ENCODE data around the gene SS18L1.

SS18L1 gene

DNA sequence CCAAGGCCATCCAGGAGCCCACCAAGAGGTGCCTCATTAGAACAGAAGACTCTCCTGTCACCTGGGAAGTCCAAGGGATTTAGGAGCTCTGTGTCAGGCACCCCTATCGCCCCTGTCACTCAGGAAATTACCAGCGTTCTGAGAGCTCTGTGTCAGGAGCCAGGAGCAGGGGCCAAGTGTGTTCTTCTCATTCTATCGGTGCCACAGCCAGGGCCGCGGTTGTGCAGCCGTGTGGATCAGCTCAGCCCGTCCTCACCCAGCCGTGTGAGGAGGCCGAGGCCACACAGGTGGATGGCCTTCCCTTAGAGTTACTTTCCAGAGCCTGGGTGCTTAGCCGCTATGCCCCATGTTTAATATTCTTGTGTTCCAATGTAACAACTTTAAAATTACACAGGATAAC, 49.1 kb downstream of the SS18L1 start:
- Mint-ChIP-seq H3K9me3 (no peaks in the 10 kb centered on the region), H3K4me1 (ENCODE audit: low read depth) (no peaks in the 10 kb centered on the region), H3K27ac (no peak overlapping the region), H3K36me3 (ENCODE audit: low read depth) (peaks cover 14% of the 10 kb centered on the region), H3K4me3 (no peak overlapping the region), H3K27me3 (ENCODE audit: low read depth) (no peaks in the 10 kb centered on the region)

DNA sequence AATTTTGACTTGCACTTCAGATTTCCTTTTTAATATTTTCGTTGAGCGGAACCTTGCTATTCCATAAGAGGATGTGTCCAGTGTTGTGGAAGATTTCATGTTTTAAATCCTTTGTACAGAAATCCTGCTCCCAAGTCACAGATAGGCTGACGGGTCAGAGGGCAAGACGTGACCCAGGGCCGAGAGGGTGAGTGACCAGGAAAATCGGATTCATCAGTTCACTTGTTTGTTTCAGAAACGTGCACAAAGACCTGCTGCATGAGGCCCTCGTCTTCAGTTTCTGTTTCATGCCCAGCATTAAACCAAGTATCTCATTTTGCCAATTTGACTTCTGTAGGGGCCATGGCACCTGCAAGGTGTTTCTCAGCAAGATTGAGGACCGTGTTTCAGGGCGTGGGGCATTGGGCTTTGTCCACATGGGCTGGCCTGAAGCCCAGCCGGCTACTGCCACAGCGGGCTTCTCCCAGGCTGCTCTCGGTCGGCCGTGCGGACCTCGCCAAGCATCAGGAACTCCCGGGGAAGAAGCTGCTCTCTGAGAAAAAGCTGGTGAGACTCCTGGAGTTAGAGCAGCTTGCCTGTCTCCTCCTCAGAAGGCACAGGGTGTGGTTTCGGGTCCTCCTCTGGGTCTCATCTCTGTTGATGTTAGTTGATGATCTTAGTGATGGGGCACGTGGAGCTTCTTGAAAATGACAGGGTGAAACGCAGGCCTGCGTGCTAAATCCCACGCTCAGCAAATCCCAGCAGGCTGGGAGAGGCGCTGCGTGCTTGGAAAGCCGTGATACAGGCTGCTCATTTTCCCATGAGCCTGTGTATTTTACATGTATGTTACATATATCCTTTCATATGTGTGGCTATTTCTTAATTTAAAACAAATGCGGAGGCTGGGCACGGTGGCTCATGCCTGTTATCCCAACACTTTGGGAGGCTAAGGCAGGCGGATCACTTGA, 49.8 kb downstream of the SS18L1 start:
- H3K27ac Mint-ChIP-seq, result no peak overlapping the region
- H3K36me3 Mint-ChIP-seq (ENCODE audit: low read depth), result peaks cover 14% of the 10 kb centered on the region
- H3K4me3 Mint-ChIP-seq, result no peak overlapping the region
- no peaks in the 10 kb centered on the region for H3K4me1 Mint-ChIP-seq (ENCODE audit: low read depth)
- H3K27me3 Mint-ChIP-seq (ENCODE audit: low read depth), result no peaks in the 10 kb centered on the region
- H3K9me3 Mint-ChIP-seq, result no peaks in the 10 kb centered on the region

- Mint-ChIP-seq H3K9me3 (no peaks in the 10 kb centered on the region), H3K27me3 (ENCODE audit: low read depth) (no peaks in the 10 kb centered on the region), H3K4me3 (no peak overlapping the region), H3K27ac (no peak overlapping the region), H3K36me3 (ENCODE audit: low read depth) (peaks cover 24% of the 10 kb centered on the region), H3K4me1 (ENCODE audit: low read depth) (no peaks in the 10 kb centered on the region)
Measured at GRCh38 chr20:62195075-62195405, 51.5 kb downstream of the SS18L1 start.

GRCh38 chr20:62195736-62196135, 52.2 kb downstream of the SS18L1 start:
- Mint-ChIP-seq H3K4me3 (no peak overlapping the region), H3K4me1 (ENCODE audit: low read depth) (no peaks in the 10 kb centered on the region), H3K27me3 (ENCODE audit: low read depth) (no peaks in the 10 kb centered on the region), H3K36me3 (ENCODE audit: low read depth) (peaks cover 25% of the 10 kb centered on the region), H3K9me3 (no peaks in the 10 kb centered on the region), H3K27ac (no peak overlapping the region)

GRCh38 chr20:62196286-62196685, 52.7 kb downstream of the SS18L1 start:
- peaks cover 25% of the 10 kb centered on the region for H3K36me3 Mint-ChIP-seq (ENCODE audit: low read depth)
- no peaks in the 10 kb centered on the region for H3K4me1 Mint-ChIP-seq (ENCODE audit: low read depth)
- no peaks in the 10 kb centered on the region for H3K27me3 Mint-ChIP-seq (ENCODE audit: low read depth)
- H3K9me3 Mint-ChIP-seq, result no peaks in the 10 kb centered on the region
- no peak overlapping the region for H3K27ac Mint-ChIP-seq
- H3K4me3 Mint-ChIP-seq, result no peak overlapping the region

DNA sequence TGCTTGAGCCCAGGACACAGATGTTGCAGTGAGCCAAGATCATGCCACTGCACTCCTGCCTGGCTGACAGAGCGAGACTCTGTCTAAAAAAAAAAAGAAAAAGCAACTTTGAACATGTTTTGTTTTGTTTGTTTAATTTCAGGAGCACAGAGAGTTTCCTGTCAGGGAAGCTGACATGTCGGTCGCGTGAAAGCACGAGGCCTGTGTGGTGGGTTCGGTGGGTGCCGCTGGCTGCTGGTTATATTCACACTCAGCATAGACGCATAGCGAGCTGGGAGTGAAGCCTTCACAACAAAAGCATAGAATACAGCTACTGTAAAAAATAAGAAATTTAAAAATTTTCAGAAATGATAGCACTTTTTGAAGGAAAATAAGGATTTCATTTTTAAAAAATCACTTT, 53.7 kb downstream of the SS18L1 start:
- H3K9me3 Mint-ChIP-seq, result no peaks in the 10 kb centered on the region
- H3K4me3 Mint-ChIP-seq, result no peak overlapping the region
- H3K36me3 Mint-ChIP-seq (ENCODE audit: low read depth), result peaks cover 31% of the 10 kb centered on the region
- H3K4me1 Mint-ChIP-seq (ENCODE audit: low read depth), result peaks cover 1% of the 10 kb centered on the region
- H3K27ac Mint-ChIP-seq, result no peak overlapping the region
- H3K27me3 Mint-ChIP-seq (ENCODE audit: low read depth), result no peaks in the 10 kb centered on the region

DNA sequence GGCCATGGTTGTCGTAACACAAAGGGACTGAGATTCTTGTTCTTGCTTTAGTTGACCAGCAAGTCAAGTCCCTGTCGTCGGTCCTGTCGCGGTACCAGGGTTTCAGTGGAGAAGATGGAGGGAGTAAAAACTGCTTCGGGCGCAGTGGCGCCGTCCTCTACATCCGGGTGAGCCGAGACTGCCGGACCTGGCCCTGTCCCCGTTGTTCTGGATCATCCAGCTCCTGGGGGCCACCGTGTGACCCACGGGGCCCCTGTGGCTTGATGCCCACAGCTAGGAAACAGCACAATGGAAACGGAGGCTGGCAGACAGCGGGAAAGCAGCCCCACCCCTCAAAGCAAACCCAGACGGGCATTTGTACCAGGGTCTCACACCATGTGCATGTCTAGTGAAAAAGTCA, 54.2 kb downstream of the SS18L1 start:
- H3K27ac Mint-ChIP-seq, result no peak overlapping the region
- H3K4me1 Mint-ChIP-seq (ENCODE audit: low read depth), result peaks cover 1% of the 10 kb centered on the region
- peaks cover 31% of the 10 kb centered on the region for H3K36me3 Mint-ChIP-seq (ENCODE audit: low read depth)
- H3K9me3 Mint-ChIP-seq, result no peaks in the 10 kb centered on the region
- no peaks in the 10 kb centered on the region for H3K27me3 Mint-ChIP-seq (ENCODE audit: low read depth)
- no peak overlapping the region for H3K4me3 Mint-ChIP-seq

- no peak overlapping the region for H3K27ac Mint-ChIP-seq
- peaks cover 1% of the 10 kb centered on the region for H3K4me1 Mint-ChIP-seq (ENCODE audit: low read depth)
- no peak overlapping the region for H3K4me3 Mint-ChIP-seq
- peaks cover 31% of the 10 kb centered on the region for H3K36me3 Mint-ChIP-seq (ENCODE audit: low read depth)
- no peaks in the 10 kb centered on the region for H3K27me3 Mint-ChIP-seq (ENCODE audit: low read depth)
- no peaks in the 10 kb centered on the region for H3K9me3 Mint-ChIP-seq
Measured at GRCh38 chr20:62198496-62198895, 54.9 kb downstream of the SS18L1 start.

GRCh38 chr20:62198931-62199330, 55.4 kb downstream of the SS18L1 start:
- H3K36me3 Mint-ChIP-seq (ENCODE audit: low read depth), result peaks cover 32% of the 10 kb centered on the region
- H3K9me3 Mint-ChIP-seq, result no peaks in the 10 kb centered on the region
- no peaks in the 10 kb centered on the region for H3K27me3 Mint-ChIP-seq (ENCODE audit: low read depth)
- no peak overlapping the region for H3K4me3 Mint-ChIP-seq
- no peak overlapping the region for H3K27ac Mint-ChIP-seq
- peaks cover 1% of the 10 kb centered on the region for H3K4me1 Mint-ChIP-seq (ENCODE audit: low read depth)

GRCh38 chr20:62200491-62201172, 57.1 kb downstream of the SS18L1 start:
- Mint-ChIP-seq H3K9me3 (no peaks in the 10 kb centered on the region), H3K27ac (no peak overlapping the region), H3K36me3 (ENCODE audit: low read depth) (peaks cover 28% of the 10 kb centered on the region), H3K4me3 (no peak overlapping the region), H3K4me1 (ENCODE audit: low read depth) (peaks cover 1% of the 10 kb centered on the region), H3K27me3 (ENCODE audit: low read depth) (no peaks in the 10 kb centered on the region)

DNA sequence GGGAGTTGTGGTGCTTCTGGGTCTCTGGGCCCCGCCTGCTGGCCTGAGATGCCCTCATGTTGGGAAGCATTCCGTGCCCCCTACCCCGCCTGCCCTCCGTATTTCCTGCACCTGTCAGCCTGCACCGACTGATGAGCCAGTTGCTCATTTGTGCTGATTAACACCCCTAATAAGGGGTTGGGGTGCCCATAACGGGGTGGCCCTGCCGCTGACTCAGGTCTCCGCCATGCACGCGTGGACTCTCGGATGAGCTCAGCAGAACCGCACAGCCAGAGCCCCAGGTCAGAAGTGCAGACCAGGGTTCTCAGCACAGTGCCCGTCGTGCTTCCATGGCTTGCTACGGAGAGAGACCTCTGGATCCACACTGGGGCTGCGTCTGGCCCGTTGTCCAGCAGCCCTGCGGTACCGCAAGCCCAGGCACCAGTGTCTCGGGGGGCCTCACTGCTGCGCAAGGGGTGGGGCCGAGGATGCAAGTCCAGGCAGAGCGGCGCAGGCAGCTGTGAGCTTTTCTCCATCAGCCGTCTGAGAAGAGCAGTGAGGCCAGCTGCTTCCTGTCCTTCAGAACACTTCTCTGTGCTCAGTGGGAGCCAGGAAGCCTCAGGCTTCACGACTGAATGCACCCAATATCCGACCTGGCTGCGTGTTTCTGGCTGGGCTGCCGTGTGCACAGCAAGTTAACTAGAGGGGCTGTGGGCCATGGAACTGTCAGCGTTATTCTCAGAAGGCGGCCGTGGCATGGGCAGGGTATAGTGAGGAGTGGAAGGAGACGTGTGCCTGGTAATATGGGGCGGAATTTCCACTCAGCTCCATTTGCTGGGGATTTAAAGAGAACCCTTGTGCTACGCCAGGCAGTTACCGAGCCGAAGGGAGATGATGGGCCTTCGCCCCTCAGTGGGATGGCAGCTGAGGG, 57.9 kb downstream of the SS18L1 start:
- Mint-ChIP-seq H3K9me3 (no peaks in the 10 kb centered on the region), H3K36me3 (ENCODE audit: low read depth) (peaks cover 27% of the 10 kb centered on the region), H3K4me3 (no peak overlapping the region), H3K27me3 (ENCODE audit: low read depth) (no peaks in the 10 kb centered on the region), H3K4me1 (ENCODE audit: low read depth) (peaks cover 1% of the 10 kb centered on the region), H3K27ac (no peak overlapping the region)

DNA sequence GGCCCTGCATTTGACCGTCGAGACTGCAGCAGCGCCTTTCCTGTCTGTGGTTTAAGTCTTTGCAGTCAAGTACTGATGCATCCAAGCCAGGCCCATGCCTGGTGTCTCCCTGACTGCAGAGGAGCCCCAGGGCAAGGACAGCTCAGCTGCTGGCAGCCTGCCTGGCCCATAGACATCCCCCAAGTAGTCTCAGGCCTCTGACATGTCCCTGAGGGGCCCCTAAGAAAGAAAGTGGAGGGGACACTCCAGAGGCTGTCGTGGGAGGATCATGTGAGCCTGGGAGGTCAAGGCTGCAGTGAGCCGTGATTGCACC, 58.5 kb downstream of the SS18L1 start:
- peaks cover 1% of the 10 kb centered on the region for H3K4me1 Mint-ChIP-seq (ENCODE audit: low read depth)
- H3K9me3 Mint-ChIP-seq, result no peaks in the 10 kb centered on the region
- peaks cover 27% of the 10 kb centered on the region for H3K36me3 Mint-ChIP-seq (ENCODE audit: low read depth)
- no peak overlapping the region for H3K27ac Mint-ChIP-seq
- H3K4me3 Mint-ChIP-seq, result no peak overlapping the region
- H3K27me3 Mint-ChIP-seq (ENCODE audit: low read depth), result no peaks in the 10 kb centered on the region

DNA sequence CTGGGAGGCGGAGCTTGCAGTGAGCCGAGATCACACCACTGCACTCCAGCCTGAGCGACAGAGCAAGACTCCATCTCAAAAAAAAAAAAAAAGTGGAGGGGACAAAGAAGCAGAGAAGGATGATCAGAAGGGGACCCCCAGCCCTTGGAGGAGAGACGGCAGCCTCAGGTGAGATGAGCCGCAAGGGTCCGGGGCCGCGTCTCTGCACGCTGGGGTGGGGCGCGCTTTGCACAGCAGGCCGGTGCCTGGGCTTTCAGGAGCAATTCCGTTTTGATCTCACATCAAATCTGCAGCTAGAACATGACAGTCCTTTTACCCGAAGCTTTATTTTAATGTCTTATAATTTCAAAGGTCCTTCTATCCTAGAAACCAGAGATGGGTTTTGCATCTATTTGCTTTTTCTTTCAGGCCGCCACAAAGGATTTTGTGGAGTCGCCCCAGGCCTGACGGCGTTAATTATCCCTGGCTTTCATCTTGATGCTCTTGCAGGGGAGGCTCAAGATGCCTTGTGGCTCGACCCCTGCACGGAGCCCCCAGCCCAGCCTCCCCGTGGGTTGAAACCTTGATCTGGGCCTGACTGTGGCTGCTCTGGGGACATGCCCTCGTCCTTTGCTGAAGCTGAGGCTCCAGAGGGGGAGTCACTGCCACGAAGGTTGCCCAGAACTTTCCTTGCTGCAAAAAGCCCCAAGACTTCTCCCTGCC, 59.3 kb downstream of the SS18L1 start:
- Mint-ChIP-seq H3K36me3 (ENCODE audit: low read depth) (peaks cover 27% of the 10 kb centered on the region), H3K4me1 (ENCODE audit: low read depth) (peaks cover 1% of the 10 kb centered on the region), H3K9me3 (no peaks in the 10 kb centered on the region), H3K4me3 (no peak overlapping the region), H3K27me3 (ENCODE audit: low read depth) (no peaks in the 10 kb centered on the region), H3K27ac (no peak overlapping the region)

- H3K36me3 Mint-ChIP-seq (ENCODE audit: low read depth), result peaks cover 26% of the 10 kb centered on the region
- H3K4me1 Mint-ChIP-seq (ENCODE audit: low read depth), result peaks cover 1% of the 10 kb centered on the region
- no peak overlapping the region for H3K4me3 Mint-ChIP-seq
- H3K27ac Mint-ChIP-seq, result no peak overlapping the region
- no peaks in the 10 kb centered on the region for H3K9me3 Mint-ChIP-seq
- no peaks in the 10 kb centered on the region for H3K27me3 Mint-ChIP-seq (ENCODE audit: low read depth)
Measured at GRCh38 chr20:62203378-62204030, 59.9 kb downstream of the SS18L1 start.
